Calu3 (cell line): ENCODE results near the gene MAN2A1. TPM values are rescaled to one million over a fixed set of nuclear protein-coding genes. Genes with fewer than 3 reads are reported as not detected.

Experiments used
- BruUV-seq: library from RNA; stranded (reverse); fragments of 400-500 nt; replicated peaks from 2 replicates; lab custom pipeline; 2021; lab: Mats Ljungman, UMichigan
- CTCF ChIA-PET: fragments of 300-600 bp; sonication (Branson Sonifier 250); formaldehyde crosslinking; loops from one replicate; lab custom pipeline; 2022; ENCODE audit warnings: antibody characterized with exemption; lab: Charles Lee
- DNase-seq: peaks from one replicate; pipeline ENCODE4 v3.0.0; 2022
- H3K27ac Mint-ChIP-seq: one replicate; pipeline ENCODE4 v1.8.0; 2022; ENCODE audit warnings: mixed read lengths; ENCODE audit not compliant: unreplicated experiment
- H3K27me3 Mint-ChIP-seq: one replicate; pipeline ENCODE4 v1.8.0; 2022; ENCODE audit warnings: mixed read lengths; ENCODE audit not compliant: unreplicated experiment
- H3K36me3 Mint-ChIP-seq: one replicate; pipeline ENCODE4 v1.8.0; 2022; ENCODE audit warnings: mild to moderate bottlenecking, moderate library complexity, mixed read lengths; ENCODE audit not compliant: insufficient read depth, unreplicated experiment
- H3K4me1 Mint-ChIP-seq: one replicate; pipeline ENCODE4 v1.8.0; 2022; ENCODE audit warnings: mild to moderate bottlenecking, low read depth, mixed read lengths; ENCODE audit not compliant: unreplicated experiment
- H3K4me3 Mint-ChIP-seq: one replicate; pipeline ENCODE4 v1.8.0; 2022; ENCODE audit warnings: mild to moderate bottlenecking, low read depth, moderate library complexity, mixed read lengths; ENCODE audit not compliant: unreplicated experiment
- H3K9me3 Mint-ChIP-seq: one replicate; pipeline ENCODE4 v1.8.0; 2022; ENCODE audit warnings: low read depth, mixed read lengths; ENCODE audit not compliant: unreplicated experiment
- CTCF ChIP-seq: fragments of 200-600 bp; IDR thresholded peaks from one replicate; pipeline ENCODE4 v1.8.0; 2022; ENCODE audit warnings: antibody characterized with exemption; ENCODE audit not compliant: unreplicated experiment
- intact Hi-C: fragments of 100-400 bp; cut with micrococcal nuclease; formaldehyde crosslinking; loops from one replicate; pipeline ENCODE4 v1.10.0; 2022; ENCODE audit not compliant: unreplicated experiment
- total RNA-seq: library from RNA; stranded (reverse); gene quantifications from 2 replicates; pipeline ENCODE4 v1.2.3, GENCODE V29; 2022

MAN2A1 gene
- total RNA-seq, 1 experiment from 2014 or later: 76.3 TPM

- Mint-ChIP-seq H3K27ac (no peak overlapping the region), H3K4me1 (peaks cover 24% of the 10 kb centered on the region), H3K4me3 (no peak overlapping the region), H3K27me3 (no peaks in the 10 kb centered on the region), H3K36me3 (no peaks in the 10 kb centered on the region), H3K9me3 (no peaks in the 10 kb centered on the region)
- no TSS peak for BruUV-seq
- intact Hi-C loops: no loop called here
- DNase-seq: no peak
- CTCF ChIA-PET: interaction anchor here (1.2 kb wide), 1 partner anchor 8 kb away, joined by 4 read pairs; no protein-coding TSS in a partner anchor
- no peak for TF ChIP-seq CTCF
Observed at GRCh38 chr5:109701252-109701651, 11.5 kb downstream of the MAN2A1 start.

- CTCF ChIA-PET: interaction anchor here (1.2 kb wide), 1 partner anchor 9 kb away, joined by 4 read pairs; no protein-coding TSS in a partner anchor
- Mint-ChIP-seq H3K27ac (no peak overlapping the region), H3K9me3 (no peaks in the 10 kb centered on the region), H3K36me3 (no peaks in the 10 kb centered on the region), H3K27me3 (no peaks in the 10 kb centered on the region), H3K4me3 (no peak overlapping the region), H3K4me1 (peaks cover 18% of the 10 kb centered on the region)
- BruUV-seq: no TSS peak
- intact Hi-C loops: no loop called here
- no peak for TF ChIP-seq CTCF
- DNase-seq: no peak
Observed at GRCh38 chr5:109701792-109702191, 12.1 kb downstream of the MAN2A1 start.

- H3K9me3 Mint-ChIP-seq: peaks cover 2% of the 10 kb centered on the region
- intact Hi-C loops: no loop called here
- CTCF ChIA-PET: no interaction called here
- no peak for TF ChIP-seq CTCF
- DNase-seq: no peak
- H3K4me3 Mint-ChIP-seq: no peak overlapping the region
- H3K27me3 Mint-ChIP-seq: no peaks in the 10 kb centered on the region
- H3K36me3 Mint-ChIP-seq: no peaks in the 10 kb centered on the region
- BruUV-seq: no TSS peak
- no peak overlapping the region for H3K27ac Mint-ChIP-seq
- H3K4me1 Mint-ChIP-seq: peaks cover 26% of the 10 kb centered on the region
Observed at GRCh38 chr5:109703166-109703565, 13.4 kb downstream of the MAN2A1 start.

- Mint-ChIP-seq H3K27ac (no peak overlapping the region), H3K4me3 (no peak overlapping the region), H3K36me3 (no peaks in the 10 kb centered on the region), H3K27me3 (no peaks in the 10 kb centered on the region), H3K4me1 (peaks cover 28% of the 10 kb centered on the region), H3K9me3 (peaks cover 2% of the 10 kb centered on the region)
- CTCF ChIA-PET: no interaction called here
- TF ChIP-seq CTCF: no peak
- no peak for DNase-seq
- intact Hi-C loops: no loop called here
- no TSS peak for BruUV-seq
Observed at GRCh38 chr5:109703829-109704228, 14.1 kb downstream of the MAN2A1 start.
